MM.1S (cell line): Measurements from ENCODE around the gene TARS3.

Experiments
- DNase-seq: peaks from one replicate; pipeline ENCODE4 v3.0.0-alpha.2; 2015
- H2AFZ ChIP-seq: fragments of 300-600 bp; sonication (generic); 2 replicates; pipeline ENCODE4 v1.6.0; 2016; ENCODE audit warnings: antibody characterized with exemption, low read length
- H3F3A ChIP-seq: fragments of 300-600 bp; sonication (generic); 2 replicates; pipeline ENCODE4 v1.6.1; 2016; ENCODE audit warnings: mild to moderate bottlenecking, antibody characterized with exemption, low read length, moderate library complexity, mixed read lengths; ENCODE audit not compliant: insufficient read depth
- H3K27ac ChIP-seq: fragments of 300-600 bp; sonication (generic); 2 replicates; pipeline ENCODE4 v1.5.1; 2016; ENCODE audit warnings: mild to moderate bottlenecking, low read length
- H3K27me3 ChIP-seq: fragments of 300-600 bp; sonication (generic); replicated peaks from 2 replicates; pipeline ENCODE4 v1.6.0; 2016; ENCODE audit warnings: low read length; ENCODE audit not compliant: insufficient read depth
- H3K36me3 ChIP-seq: fragments of 300-600 bp; sonication (generic); replicated peaks from 2 replicates; pipeline ENCODE4 v1.6.1; 2016; ENCODE audit warnings: mild to moderate bottlenecking, low read length, mixed read lengths; ENCODE audit not compliant: insufficient read depth
- H3K4me1 ChIP-seq: fragments of 300-600 bp; sonication (generic); 2 replicates; pipeline ENCODE4 v1.6.1; 2016; ENCODE audit warnings: low read length, mixed read lengths
- H3K4me2 ChIP-seq: fragments of 300-600 bp; sonication (generic); 2 replicates; pipeline ENCODE4 v1.6.0; 2016; ENCODE audit warnings: low read depth, low read length
- H3K4me3 ChIP-seq: fragments of 300-600 bp; sonication (generic); 2 replicates; pipeline ENCODE4 v1.5.1; 2016; ENCODE audit warnings: low read length, mixed read lengths
- H3K79me2 ChIP-seq: fragments of 300-600 bp; sonication (generic); 2 replicates; pipeline ENCODE4 v1.6.1; 2016; ENCODE audit warnings: mixed run types, low read length, mixed read lengths
- H3K9ac ChIP-seq: fragments of 300-600 bp; sonication (generic); 2 replicates; pipeline ENCODE4 v1.6.1; 2016; ENCODE audit warnings: low read length, mixed read lengths
- H3K9me2 ChIP-seq: fragments of 300-600 bp; sonication (generic); replicated peaks from 2 replicates; pipeline ENCODE4 v1.6.1; 2016; ENCODE audit warnings: mild to moderate bottlenecking, low read length, mixed read lengths; ENCODE audit not compliant: insufficient read depth
- H3K9me3 ChIP-seq: fragments of 300-600 bp; sonication (generic); replicated peaks from 2 replicates; pipeline ENCODE4 v1.6.1; 2016; ENCODE audit warnings: mild to moderate bottlenecking, low read length, mixed read lengths; ENCODE audit not compliant: insufficient read depth
- H4K20me1 ChIP-seq: fragments of 300-600 bp; sonication (generic); 2 replicates; pipeline ENCODE4 v1.6.1; 2016; ENCODE audit warnings: mild to moderate bottlenecking, low read length, moderate library complexity, mixed read lengths; ENCODE audit not compliant: insufficient read depth
- EZH2 ChIP-seq: fragments of 300-600 bp; sonication (generic); optimal IDR thresholded peaks from 2 replicates; pipeline ENCODE3; 2017; ENCODE audit warnings: low read depth, mild to moderate bottlenecking, antibody characterized with exemption, low read length, mixed read lengths
- EZH2phosphoT487 ChIP-seq: fragments of 300-600 bp; sonication (generic); IDR thresholded peaks from 2 replicates; pipeline ENCODE4 v1.6.1; 2018; ENCODE audit warnings: antibody characterized with exemption, low read length
- TF ChIP-seq, protein P1 (sequence below): fragments of 300-600 bp; sonication (generic); IDR thresholded peaks from 2 replicates; pipeline ENCODE4 v1.5.1; 2016; ENCODE audit warnings: antibody characterized with exemption, low read length, mixed read lengths

Gene TARS3

DNA sequence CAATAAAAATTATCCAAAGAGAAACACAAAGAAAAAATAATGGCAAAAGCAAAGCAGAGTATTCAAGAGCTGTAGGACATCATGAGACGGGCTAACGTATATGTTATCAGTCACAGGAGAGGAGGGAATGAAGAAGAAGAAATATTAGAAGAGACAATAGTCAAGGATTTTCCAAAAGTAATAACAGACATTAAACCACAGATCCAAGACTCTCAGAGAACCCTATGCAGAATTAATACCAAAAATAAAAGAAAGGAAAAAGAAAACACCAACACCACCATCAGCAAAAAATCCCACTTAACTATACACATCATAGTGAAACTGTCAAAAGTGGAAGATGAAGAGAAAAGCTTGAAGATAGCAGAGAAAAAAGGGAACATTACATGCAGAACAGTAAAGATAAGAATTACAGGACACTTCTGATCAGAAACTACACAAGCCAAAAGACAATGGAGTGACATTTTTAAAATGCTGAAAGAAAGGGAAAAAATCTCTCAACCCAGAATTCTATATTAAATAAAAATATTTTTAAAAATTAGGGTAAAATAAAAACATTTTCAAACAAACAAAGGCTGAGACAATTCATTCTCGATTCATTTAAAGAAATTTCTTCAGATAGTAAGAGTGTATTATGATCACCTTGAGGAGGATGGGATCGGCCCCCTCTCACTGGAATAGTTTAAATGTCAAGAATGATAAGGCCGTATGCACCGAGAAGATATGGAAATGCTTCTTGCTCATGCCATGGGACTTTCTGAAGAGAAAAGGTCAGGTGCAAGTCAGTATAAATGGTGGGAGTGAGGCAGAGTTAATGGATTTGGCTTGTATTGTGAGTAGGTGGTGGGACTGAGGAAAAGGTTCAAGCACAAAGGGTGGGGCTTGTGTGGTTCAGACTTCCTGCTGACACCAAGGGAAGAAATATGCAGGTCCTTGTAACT is 100.6 kb downstream of the TARS3 start:
- Histone ChIP-seq H3F3A (peaks cover 10% of the 10 kb centered on the region; the same call in 1 of the 2 replicates), H3K36me3 (no peaks in the 10 kb centered on the region), H3K9me2 (no peaks in the 10 kb centered on the region), H3K9ac (no peak overlapping the region), H3K4me1 (peaks cover 52% of the 10 kb centered on the region), H4K20me1 (no peaks in the 10 kb centered on the region), H3K79me2 (peaks cover 11% of the 10 kb centered on the region; the same call in 1 of the 2 replicates), H3K9me3 (no peaks in the 10 kb centered on the region), H2AFZ (no peak overlapping the region), H3K4me3 (no peak overlapping the region), H3K27ac (no peak overlapping the region), H3K4me2 (no peak overlapping the region), H3K27me3 (no peaks in the 10 kb centered on the region)
- no peak for DNase-seq
- TF ChIP-seq EZH2phosphoT487 (no peak), EZH2 (no peak)
- TF ChIP-seq, protein P1, sequence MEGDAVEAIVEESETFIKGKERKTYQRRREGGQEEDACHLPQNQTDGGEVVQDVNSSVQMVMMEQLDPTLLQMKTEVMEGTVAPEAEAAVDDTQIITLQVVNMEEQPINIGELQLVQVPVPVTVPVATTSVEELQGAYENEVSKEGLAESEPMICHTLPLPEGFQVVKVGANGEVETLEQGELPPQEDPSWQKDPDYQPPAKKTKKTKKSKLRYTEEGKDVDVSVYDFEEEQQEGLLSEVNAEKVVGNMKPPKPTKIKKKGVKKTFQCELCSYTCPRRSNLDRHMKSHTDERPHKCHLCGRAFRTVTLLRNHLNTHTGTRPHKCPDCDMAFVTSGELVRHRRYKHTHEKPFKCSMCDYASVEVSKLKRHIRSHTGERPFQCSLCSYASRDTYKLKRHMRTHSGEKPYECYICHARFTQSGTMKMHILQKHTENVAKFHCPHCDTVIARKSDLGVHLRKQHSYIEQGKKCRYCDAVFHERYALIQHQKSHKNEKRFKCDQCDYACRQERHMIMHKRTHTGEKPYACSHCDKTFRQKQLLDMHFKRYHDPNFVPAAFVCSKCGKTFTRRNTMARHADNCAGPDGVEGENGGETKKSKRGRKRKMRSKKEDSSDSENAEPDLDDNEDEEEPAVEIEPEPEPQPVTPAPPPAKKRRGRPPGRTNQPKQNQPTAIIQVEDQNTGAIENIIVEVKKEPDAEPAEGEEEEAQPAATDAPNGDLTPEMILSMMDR, result no peak

DNA sequence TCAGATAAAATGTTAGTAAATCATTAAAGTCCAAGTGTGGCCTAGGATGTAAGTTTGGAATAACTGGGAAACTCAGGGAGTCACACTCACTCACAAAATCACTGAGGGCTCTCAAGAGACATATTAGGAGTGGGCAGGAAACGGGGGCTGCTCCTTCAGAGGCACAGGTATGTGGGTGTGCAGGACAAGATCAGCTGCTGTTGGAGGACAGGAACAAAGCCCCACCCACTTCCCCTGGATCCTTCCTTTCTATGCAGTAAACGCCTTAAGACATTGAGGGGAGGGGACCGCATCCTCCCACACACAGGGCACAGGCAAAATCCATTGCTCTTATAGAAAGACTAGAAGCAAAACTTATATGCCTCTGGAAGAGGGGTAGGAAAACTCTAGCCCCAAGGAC is 102.3 kb downstream of the TARS3 start:
- DNase-seq, result no peak
- H3K4me2 ChIP-seq, result no peak overlapping the region

DNA sequence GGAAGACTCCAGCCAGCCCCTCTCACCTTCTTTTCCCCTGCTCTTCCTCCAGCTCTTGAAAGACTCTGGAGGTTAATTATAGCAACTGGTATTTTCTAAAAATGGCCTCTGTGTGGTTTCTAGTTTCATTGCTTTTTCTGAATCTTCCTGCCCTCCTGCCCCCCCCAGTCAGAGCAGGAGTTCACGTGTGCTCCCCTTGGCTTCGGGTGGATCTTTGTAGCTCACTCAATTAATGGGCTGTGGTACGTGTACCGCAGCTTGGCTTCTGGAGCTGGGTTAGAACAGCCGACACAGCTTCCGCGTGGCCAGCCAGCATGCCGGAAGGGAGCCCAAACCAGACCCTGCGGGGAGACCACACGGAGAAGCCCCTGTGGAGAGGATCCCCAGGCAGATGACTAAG is 103.6 kb downstream of the TARS3 start:
- peak overlapping the region; percentile 38; the same call in 1 of the 2 replicates for H3K9ac ChIP-seq
- H3K4me2 ChIP-seq, result peak overlapping the region; percentile 90
- H3K9me2 ChIP-seq, result no peaks in the 10 kb centered on the region
- peaks cover 46% of the 10 kb centered on the region for H3K4me1 ChIP-seq
- peak; percentile 81 for DNase-seq
- TF ChIP-seq EZH2 (no peak), EZH2phosphoT487 (no peak)
- TF ChIP-seq, protein P1, result no peak
- peak overlapping the region; percentile 33 for H3K4me3 ChIP-seq
- peaks cover 10% of the 10 kb centered on the region; the same call in 1 of the 2 replicates for H3F3A ChIP-seq
- H3K79me2 ChIP-seq, result peaks cover 11% of the 10 kb centered on the region; the same call in 1 of the 2 replicates
- H3K9me3 ChIP-seq, result no peaks in the 10 kb centered on the region
- no peaks in the 10 kb centered on the region for H3K36me3 ChIP-seq
- peak overlapping the region; percentile 76 for H3K27ac ChIP-seq
- H4K20me1 ChIP-seq, result no peaks in the 10 kb centered on the region
- H3K27me3 ChIP-seq, result no peaks in the 10 kb centered on the region
- H2AFZ ChIP-seq, result peak overlapping the region; percentile 56

More for the DNA sequence above, 102.3 kb downstream of the TARS3 start:
- H3K4me1 ChIP-seq, result peaks cover 52% of the 10 kb centered on the region
- H3K9me2 ChIP-seq, result no peaks in the 10 kb centered on the region
- H3K27me3 ChIP-seq, result no peaks in the 10 kb centered on the region
- no peak overlapping the region for H3K4me3 ChIP-seq
- H3K9me3 ChIP-seq, result no peaks in the 10 kb centered on the region
- peaks cover 10% of the 10 kb centered on the region; the same call in 1 of the 2 replicates for H3F3A ChIP-seq
- TF ChIP-seq EZH2 (no peak), EZH2phosphoT487 (no peak)
- TF ChIP-seq, protein P1, result no peak
- H4K20me1 ChIP-seq, result no peaks in the 10 kb centered on the region
- H3K9ac ChIP-seq, result no peak overlapping the region
- H2AFZ ChIP-seq, result no peak overlapping the region
- H3K36me3 ChIP-seq, result no peaks in the 10 kb centered on the region
- no peak overlapping the region for H3K27ac ChIP-seq
- peaks cover 11% of the 10 kb centered on the region; the same call in 1 of the 2 replicates for H3K79me2 ChIP-seq
